ENCODE data around the gene POPDC2.

DNA sequence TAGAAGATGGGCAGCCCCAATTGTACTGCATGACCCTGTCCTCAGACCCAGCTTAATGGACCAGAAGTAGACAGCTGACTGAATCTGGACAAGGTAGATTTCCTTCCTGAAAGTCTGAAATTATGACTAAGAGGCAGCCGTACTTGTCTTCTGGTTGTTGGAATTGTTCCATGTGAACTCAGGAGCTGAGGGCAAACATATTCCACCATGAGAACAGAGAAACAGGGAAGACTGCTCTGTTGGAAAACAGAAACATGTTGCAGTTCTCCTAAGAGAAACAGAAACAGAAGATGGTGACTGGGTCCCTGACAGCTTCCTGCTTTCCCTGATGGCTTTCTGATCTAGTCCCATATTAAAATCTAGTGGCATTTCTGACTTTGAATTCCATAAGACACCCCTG is 24.1 kb downstream of the POPDC2 start:
- no peak for TF ChIP-seq RFX5 (IDR thresholded peaks at IDR 0.05; ENCODE audit: low read depth, low read length)
- TF ChIP-seq EP300 (IDR thresholded peaks at IDR 0.05; ENCODE audit: borderline replicate concordance in 1 of 2, control insufficient read depth in 1 of 2, low read depth in 2 of 2, low read length in 2 of 2) = no peak
- no peak for TF ChIP-seq MXI1 (IDR thresholded peaks at IDR 0.05; ENCODE audit: low read depth, low read length)
- no peak for TF ChIP-seq EGR1 (IDR thresholded peaks at IDR 0.05; ENCODE audit: borderline replicate concordance in 1 of 2, low read depth in 2 of 2, low read length in 2 of 2)
- TF ChIP-seq GATAD2B (conservative IDR thresholded peaks at IDR 0.05; ENCODE audit: low read depth) = no peak
- TF ChIP-seq CTCF (IDR thresholded peaks at IDR 0.05 in 2 of 3, conservative IDR thresholded peaks at IDR 0.05 in 1 of 3; ENCODE audit: control insufficient read depth in 2 of 3, extremely low read depth in 1 of 3, insufficient read depth in 1 of 3, low read depth in 3 of 3, low read length in 3 of 3) = no peak
- no peak for TF ChIP-seq RAD21 (IDR thresholded peaks at IDR 0.05; ENCODE audit: insufficient read depth, low read depth, low read length)
- TF ChIP-seq POLR2AphosphoS5 (IDR thresholded peaks at IDR 0.05; ENCODE audit: low read length) = no peak
- TF ChIP-seq, protein P1, sequence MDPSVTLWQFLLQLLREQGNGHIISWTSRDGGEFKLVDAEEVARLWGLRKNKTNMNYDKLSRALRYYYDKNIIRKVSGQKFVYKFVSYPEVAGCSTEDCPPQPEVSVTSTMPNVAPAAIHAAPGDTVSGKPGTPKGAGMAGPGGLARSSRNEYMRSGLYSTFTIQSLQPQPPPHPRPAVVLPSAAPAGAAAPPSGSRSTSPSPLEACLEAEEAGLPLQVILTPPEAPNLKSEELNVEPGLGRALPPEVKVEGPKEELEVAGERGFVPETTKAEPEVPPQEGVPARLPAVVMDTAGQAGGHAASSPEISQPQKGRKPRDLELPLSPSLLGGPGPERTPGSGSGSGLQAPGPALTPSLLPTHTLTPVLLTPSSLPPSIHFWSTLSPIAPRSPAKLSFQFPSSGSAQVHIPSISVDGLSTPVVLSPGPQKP (IDR thresholded peaks at IDR 0.05; ENCODE audit: low read depth, low read length) = no peak
